Body of pancreas (tissue), 4 donors: ENCODE measurements around the gene CDH22. TPM values are rescaled to one million over a fixed set of nuclear protein-coding genes. Genes with fewer than 3 reads are reported as not detected.

ENCODE experiments used
- ATAC-seq: fragments of 150-250 bp; one replicate; pipeline ENCODE4 v1.9.1; 2016
- DNase-seq, 4 donors: peaks; one replicate each; pipeline ENCODE4 v3.0.0-alpha.2; 2019
- H3K27ac ChIP-seq, 4 donors: fragments of 200-600 bp; sonication (generic); 1 replicate in 3 of 4; 2 replicates in 1 of 4; pipeline versions ENCODE4 v1.5.1 to v1.6.1; 2016 to 2019; ENCODE audit warnings: mild to moderate bottlenecking in 1 of 4, mixed read lengths in 1 of 4, moderate library complexity in 1 of 4
- H3K27me3 ChIP-seq, 2 donors: fragments of 200-600 bp; sonication (generic); one replicate each; pipeline ENCODE4 v1.6.0; 2016; ENCODE audit warnings: mild to moderate bottlenecking in 1 of 2
- H3K36me3 ChIP-seq, 2 donors: fragments of 200-600 bp; sonication (generic); replicated peaks in 1 of 2; 2 replicates each; pipeline ENCODE4 v1.5.1; 2016; ENCODE audit warnings: low read depth in 2 of 2; ENCODE audit not compliant: insufficient read depth in 1 of 2
- H3K4me1 ChIP-seq: fragments of 200-600 bp; sonication (generic); one replicate; pipeline ENCODE4 v1.6.0; 2016
- H3K4me3 ChIP-seq, 2 donors: fragments of 200-600 bp; sonication (generic); 1 replicate in 1 of 2; 2 replicates in 1 of 2; pipeline ENCODE4 v1.5.1; 2016 to 2019
- H3K9me3 ChIP-seq, 3 donors: fragments of 200-600 bp; sonication (generic); 1 replicate in 2 of 3; 2 replicates in 1 of 3; pipeline ENCODE4 v1.5.1; 2016
- CTCF ChIP-seq, 7 experiments: fragments of 450-650 bp in 4 of 7; fragments of 200-600 bp in 3 of 7; sonication (generic) in 3 of 7; IDR thresholded peaks; one replicate each; pipeline ENCODE4 v1.5.1; 2016 to 2019; ENCODE audit warnings: antibody characterized with exemption in 7 of 7
- POLR2A ChIP-seq, 3 donors: fragments of 450-650 bp; IDR thresholded peaks; one replicate each; pipeline ENCODE4 v1.6.1; 2016; ENCODE audit warnings: antibody characterized with exemption in 3 of 3, mild to moderate bottlenecking in 2 of 3
- WGBS, 2 donors: methylation state at CpG; one replicate each; pipeline ENCODE4 v1.1.5; 2017; 5-methylcytosine and 5-hydroxymethylcytosine counted together
- intact Hi-C: fragments of 100-400 bp; cut with DNase I; formaldehyde crosslinking; loops from one replicate; pipeline ENCODE4 v1.15.1; 2023
- total RNA-seq, 2 donors: library from RNA; depleted of rRNA; stranded (reverse); fragments of >200 nt; gene quantifications; one replicate each; pipeline ENCODE4 v1.1.0, GENCODE V29; 2016

The CDH22 gene
- total RNA-seq, 2 donors from 2014 or later, result 1.3 to 2.1 TPM

GRCh38 chr20:46252352-46253091, 55.8 kb downstream of the CDH22 start:
- no peak overlapping the region for H3K27ac ChIP-seq
- H3K36me3 ChIP-seq, result no peaks in the 10 kb centered on the region
- H3K27me3 ChIP-seq, result peaks cover 0 to 10% of the 10 kb centered on the region in 2 donors
- DNase-seq, result peak in 2 of 4 donors; percentile 31 to 45
- ATAC-seq, result no peak
- intact Hi-C loops, result no loop called here
- H3K4me1 ChIP-seq, result peaks cover 6% of the 10 kb centered on the region
- no peak overlapping the region for H3K4me3 ChIP-seq
- no peaks in the 10 kb centered on the region for H3K9me3 ChIP-seq
- TF ChIP-seq CTCF (IDR thresholded peaks at IDR 0.05) (no peak), POLR2A (IDR thresholded peaks at IDR 0.05) (no peak)
- 59 to 63% methylated on average over 8 of the region's 8 CpGs for WGBS, 2 donors

DNA sequence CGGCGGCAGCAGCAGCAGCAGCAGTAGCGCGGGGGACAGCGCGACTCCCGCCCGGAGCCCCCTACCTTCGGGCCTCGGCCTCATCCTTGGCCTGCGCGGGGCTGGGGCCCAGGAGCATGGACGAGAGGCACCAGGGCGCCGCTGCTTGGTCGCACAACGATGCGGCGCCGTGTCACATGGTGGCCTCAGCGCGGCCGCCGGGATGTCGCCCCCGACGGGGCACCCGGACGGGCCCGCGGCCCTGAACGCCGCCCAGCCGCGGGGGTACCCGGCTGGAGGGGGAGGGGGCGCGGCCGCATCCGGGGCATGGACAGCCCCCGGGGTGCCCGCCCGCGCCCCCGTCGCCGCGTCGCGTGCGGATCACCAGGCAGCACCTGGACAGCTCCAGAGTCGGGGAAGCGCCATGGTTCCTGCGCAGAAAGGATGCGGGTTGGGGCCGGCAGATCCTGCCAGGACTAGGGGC, 57.1 kb downstream of the CDH22 start:
- Histone ChIP-seq H3K4me3 (no peak overlapping the region), H3K27ac (no peak overlapping the region), H3K36me3 (no peaks in the 10 kb centered on the region), H3K9me3 (no peaks in the 10 kb centered on the region), H3K4me1 (peaks cover 8% of the 10 kb centered on the region), H3K27me3 (peaks cover 0 to 10% of the 10 kb centered on the region in 2 donors)
- DNase-seq (no peak), ATAC-seq (no peak)
- 5 to 7% methylated on average over 10 to 32 of the region's 56 CpGs for WGBS, 2 donors
- intact Hi-C loops, result no loop called here
- TF ChIP-seq CTCF (IDR thresholded peaks at IDR 0.05) (no peak), POLR2A (IDR thresholded peaks at IDR 0.05) (no peak)

DNA sequence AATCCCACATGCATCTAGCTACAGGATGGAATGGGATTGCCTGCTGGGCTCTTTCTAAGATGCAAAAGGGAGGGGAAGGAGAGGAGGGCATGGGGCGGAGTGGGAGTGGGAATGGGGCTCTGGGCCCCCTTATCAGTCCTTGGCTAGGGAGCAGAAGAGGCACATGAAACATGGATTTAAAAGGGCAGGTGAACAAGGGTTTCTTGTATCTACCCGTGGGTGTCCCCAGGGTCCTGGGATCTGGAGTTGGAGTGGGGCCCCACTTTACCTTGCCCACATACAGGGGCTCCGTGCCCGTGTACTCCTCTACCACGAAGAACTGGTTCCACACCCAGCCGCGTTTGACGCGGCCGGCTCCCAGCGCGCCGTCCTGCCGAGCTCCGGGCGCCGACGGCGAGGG, 57.5 kb downstream of the CDH22 start:
- Histone ChIP-seq H3K27ac (no peak overlapping the region), H3K27me3 (peaks cover 0 to 10% of the 10 kb centered on the region in 2 donors), H3K4me1 (peaks cover 8% of the 10 kb centered on the region), H3K9me3 (no peaks in the 10 kb centered on the region), H3K4me3 (no peak overlapping the region), H3K36me3 (no peaks in the 10 kb centered on the region)
- TF ChIP-seq POLR2A (IDR thresholded peaks at IDR 0.05), result no peak
- no peak for TF ChIP-seq CTCF (IDR thresholded peaks at IDR 0.05)
- intact Hi-C loops, result no loop called here
- DNase-seq (no peak), ATAC-seq (no peak)
- 7 to 13% methylated on average over 15 to 19 of the region's 19 CpGs for WGBS, 2 donors

DNA sequence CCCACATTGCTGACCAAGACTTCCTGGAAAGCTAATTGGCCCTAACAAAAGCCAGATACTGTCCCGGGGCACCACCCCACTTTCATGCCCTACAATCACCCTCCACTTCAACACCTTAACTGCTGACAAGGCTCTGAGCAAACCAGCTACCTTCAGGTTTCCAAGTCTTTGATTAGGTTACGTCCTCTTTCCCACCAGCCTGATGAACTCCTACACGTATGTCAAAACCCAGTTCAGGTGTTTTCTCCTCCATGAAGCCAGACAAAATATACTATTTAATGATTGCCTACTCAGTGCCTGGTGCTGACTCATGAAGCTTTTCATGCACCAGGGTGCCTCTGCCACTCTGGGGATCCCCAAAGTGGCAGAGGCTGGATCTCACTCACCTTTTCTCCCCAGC, 58.6 kb downstream of the CDH22 start:
- ATAC-seq (no peak), DNase-seq (no peak)
- TF ChIP-seq CTCF (IDR thresholded peaks at IDR 0.05) (no peak), POLR2A (IDR thresholded peaks at IDR 0.05) (no peak)
- peaks cover 8% of the 10 kb centered on the region for H3K4me1 ChIP-seq
- no peak overlapping the region for H3K4me3 ChIP-seq
- 75 to 92% methylated on average over 3 of the region's 3 CpGs for WGBS, 2 donors
- H3K27ac ChIP-seq, result no peak overlapping the region
- H3K27me3 ChIP-seq, result peaks cover 0 to 10% of the 10 kb centered on the region in 2 donors
- no peaks in the 10 kb centered on the region for H3K36me3 ChIP-seq
- H3K9me3 ChIP-seq, result no peaks in the 10 kb centered on the region
- intact Hi-C loops, result no loop called here

DNA sequence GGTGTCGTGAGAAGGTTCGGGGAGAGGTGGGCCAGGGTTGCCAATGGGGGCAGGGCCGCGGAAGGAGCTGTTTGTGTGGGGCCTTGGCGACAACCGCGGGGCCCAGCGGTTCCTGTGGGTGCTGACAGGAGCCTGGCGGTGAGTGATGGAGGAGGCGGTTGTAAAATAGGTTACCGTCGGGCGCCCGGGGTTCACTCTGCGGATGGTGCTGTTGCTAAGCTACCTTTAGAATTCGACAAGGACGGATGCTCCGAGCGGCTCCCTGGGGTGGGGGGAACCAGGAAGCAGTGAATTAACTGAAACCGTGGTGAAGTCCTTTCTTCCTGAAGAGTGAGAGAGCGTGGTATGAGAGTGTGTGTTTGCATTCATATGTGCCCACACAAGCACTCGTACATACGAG, 61.7 kb downstream of the CDH22 start:
- ATAC-seq (no peak), DNase-seq (peak in 1 of 4 donors; percentile 27)
- no peak overlapping the region for H3K27ac ChIP-seq
- intact Hi-C loops, result no loop called here
- TF ChIP-seq POLR2A (IDR thresholded peaks at IDR 0.05) (no peak), CTCF (IDR thresholded peaks at IDR 0.05) (no peak)
- H3K27me3 ChIP-seq, result peaks cover 0 to 10% of the 10 kb centered on the region in 2 donors
- H3K4me3 ChIP-seq, result no peak overlapping the region
- WGBS, 2 donors, result 46 to 57% methylated on average over 23 of the region's 23 CpGs
- no peaks in the 10 kb centered on the region for H3K9me3 ChIP-seq
- H3K4me1 ChIP-seq, result peaks cover 8% of the 10 kb centered on the region
- H3K36me3 ChIP-seq, result no peaks in the 10 kb centered on the region
